ENCODE measurements around the gene ACSF3.
"Not testable (repeated sequence)": the region's sequence is repeated elsewhere in the genome, so short reads cannot be mapped to it uniquely, and the experiment has no call there.

Gene ACSF3

GRCh38 chr16:89179656-89180315 lies 86.1 kb downstream of the ACSF3 start:
- no peaks in the 10 kb centered on the region for H3K4me1 Mint-ChIP-seq (ENCODE audit: low read depth)
- no peaks in the 10 kb centered on the region for H3K27me3 Mint-ChIP-seq (ENCODE audit: low read depth)
- H3K4me3 Mint-ChIP-seq: no peak overlapping the region
- H3K9me3 Mint-ChIP-seq: no peaks in the 10 kb centered on the region
- no peaks in the 10 kb centered on the region for H3K36me3 Mint-ChIP-seq (ENCODE audit: low read depth)
- H3K27ac Mint-ChIP-seq: no peak overlapping the region

GRCh38 chr16:89183463-89183862 lies 89.8 kb downstream of the ACSF3 start:
- Mint-ChIP-seq H3K36me3 (ENCODE audit: low read depth) (no peaks in the 10 kb centered on the region), H3K4me1 (ENCODE audit: low read depth) (no peaks in the 10 kb centered on the region), H3K4me3 (no peak overlapping the region), H3K27me3 (ENCODE audit: low read depth) (no peaks in the 10 kb centered on the region), H3K27ac (no peak overlapping the region), H3K9me3 (no peaks in the 10 kb centered on the region)

GRCh38 chr16:89183975-89184676 lies 90.5 kb downstream of the ACSF3 start:
- H3K27me3 Mint-ChIP-seq (ENCODE audit: low read depth): no peaks in the 10 kb centered on the region
- no peak overlapping the region for H3K4me3 Mint-ChIP-seq
- H3K27ac Mint-ChIP-seq: no peak overlapping the region

GRCh38 chr16:89184677-89184932 lies 91.0 kb downstream of the ACSF3 start:
- Mint-ChIP-seq H3K27ac (no peak overlapping the region), H3K36me3 (ENCODE audit: low read depth) (no peaks in the 10 kb centered on the region), H3K27me3 (ENCODE audit: low read depth) (no peaks in the 10 kb centered on the region), H3K4me3 (no peak overlapping the region), H3K9me3 (no peaks in the 10 kb centered on the region), H3K4me1 (ENCODE audit: low read depth) (no peaks in the 10 kb centered on the region)

More at GRCh38 chr16:89183975-89184676, 90.5 kb downstream of the ACSF3 start:
- Mint-ChIP-seq H3K4me1 (ENCODE audit: low read depth) (no peaks in the 10 kb centered on the region), H3K36me3 (ENCODE audit: low read depth) (no peaks in the 10 kb centered on the region), H3K9me3 (no peaks in the 10 kb centered on the region)

GRCh38 chr16:89184933-89185794 lies 91.5 kb downstream of the ACSF3 start:
- Mint-ChIP-seq H3K27me3 (ENCODE audit: low read depth) (no peaks in the 10 kb centered on the region), H3K27ac (no peak overlapping the region), H3K9me3 (no peaks in the 10 kb centered on the region), H3K4me1 (ENCODE audit: low read depth) (no peaks in the 10 kb centered on the region), H3K4me3 (no peak overlapping the region), H3K36me3 (ENCODE audit: low read depth) (no peaks in the 10 kb centered on the region)

GRCh38 chr16:89185887-89186592 lies 92.4 kb downstream of the ACSF3 start:
- H3K9me3 Mint-ChIP-seq; H3K27me3 Mint-ChIP-seq (ENCODE audit: low read depth); H3K36me3 Mint-ChIP-seq (ENCODE audit: low read depth); H3K27ac Mint-ChIP-seq; H3K4me3 Mint-ChIP-seq; H3K4me1 Mint-ChIP-seq (ENCODE audit: low read depth): not testable (repeated sequence)

- not testable (repeated sequence) for H3K27ac Mint-ChIP-seq; H3K36me3 Mint-ChIP-seq (ENCODE audit: low read depth); H3K4me3 Mint-ChIP-seq; H3K9me3 Mint-ChIP-seq; H3K4me1 Mint-ChIP-seq (ENCODE audit: low read depth); H3K27me3 Mint-ChIP-seq (ENCODE audit: low read depth)
Measured at GRCh38 chr16:89186593-89187031, 93.0 kb downstream of the ACSF3 start.

GRCh38 chr16:89187032-89187769 lies 93.5 kb downstream of the ACSF3 start:
- Mint-ChIP-seq H3K4me1 (ENCODE audit: low read depth) (no peaks in the 10 kb centered on the region), H3K4me3 (no peak overlapping the region), H3K9me3 (no peaks in the 10 kb centered on the region), H3K27ac (peak overlapping the region; percentile 52), H3K27me3 (ENCODE audit: low read depth) (no peaks in the 10 kb centered on the region), H3K36me3 (ENCODE audit: low read depth) (no peaks in the 10 kb centered on the region)

- Mint-ChIP-seq H3K4me3 (no peak overlapping the region), H3K4me1 (ENCODE audit: low read depth) (no peaks in the 10 kb centered on the region), H3K36me3 (ENCODE audit: low read depth) (no peaks in the 10 kb centered on the region), H3K27ac (peak overlapping the region; percentile 52), H3K9me3 (no peaks in the 10 kb centered on the region), H3K27me3 (ENCODE audit: low read depth) (no peaks in the 10 kb centered on the region)
Measured at GRCh38 chr16:89187770-89188392, 94.2 kb downstream of the ACSF3 start.

GRCh38 chr16:89188471-89189357 lies 95.1 kb downstream of the ACSF3 start:
- H3K4me3 Mint-ChIP-seq; H3K27ac Mint-ChIP-seq; H3K36me3 Mint-ChIP-seq (ENCODE audit: low read depth); H3K4me1 Mint-ChIP-seq (ENCODE audit: low read depth); H3K27me3 Mint-ChIP-seq (ENCODE audit: low read depth); H3K9me3 Mint-ChIP-seq: not testable (repeated sequence)

- no peaks in the 10 kb centered on the region for H3K9me3 Mint-ChIP-seq
- H3K4me1 Mint-ChIP-seq (ENCODE audit: low read depth): no peaks in the 10 kb centered on the region
- H3K27me3 Mint-ChIP-seq (ENCODE audit: low read depth): no peaks in the 10 kb centered on the region
Measured at GRCh38 chr16:89189358-89190025, 95.8 kb downstream of the ACSF3 start.

GRCh38 chr16:89190150-89190958 lies 96.7 kb downstream of the ACSF3 start:
- Mint-ChIP-seq H3K36me3 (ENCODE audit: low read depth) (no peaks in the 10 kb centered on the region), H3K4me3 (no peak overlapping the region), H3K27me3 (ENCODE audit: low read depth) (no peaks in the 10 kb centered on the region), H3K27ac (no peak overlapping the region), H3K4me1 (ENCODE audit: low read depth) (no peaks in the 10 kb centered on the region), H3K9me3 (no peaks in the 10 kb centered on the region)

More at GRCh38 chr16:89189358-89190025, 95.8 kb downstream of the ACSF3 start:
- H3K27ac Mint-ChIP-seq: no peak overlapping the region
- H3K4me3 Mint-ChIP-seq: no peak overlapping the region
- no peaks in the 10 kb centered on the region for H3K36me3 Mint-ChIP-seq (ENCODE audit: low read depth)
